B cell (primary cell): ENCODE results near the gene NBEAL2. TPM values are rescaled to one million over a fixed set of nuclear protein-coding genes. Genes with fewer than 3 reads are reported as not detected.

Experiments used
- ATAC-seq: fragments of 200-7000 bp; cut with Tn5 transposase; one replicate; pipeline ENCODE4 v1.10.0; 2021; ENCODE audit warnings: low read depth, mild to moderate bottlenecking, moderate number of reproducible peaks, moderate library complexity
- CTCF ChIA-PET: fragments of 350-600 bp; sonication (Branson Sonifier 250); formaldehyde crosslinking; loops from one replicate; lab custom pipeline; 2021; ENCODE audit warnings: antibody characterized with exemption, inconsistent platforms; lab: Charles Lee
- POLR2A ChIA-PET: fragments of 350-600 bp; sonication (Branson Sonifier 250); formaldehyde crosslinking; loops from one replicate; lab custom pipeline; 2021; ENCODE audit warnings: antibody characterized with exemption; lab: Charles Lee
- DNase-seq: peaks from one replicate; pipeline ENCODE4 v3.0.0; 2013
- H2AFZ ChIP-seq: 2 replicates; pipeline ENCODE4 v1.6.1; 2012; ENCODE audit warnings: mild to moderate bottlenecking, low read depth, low read length; ENCODE audit not compliant: insufficient read depth, poor library complexity, severe bottlenecking
- H3K27ac ChIP-seq, 2 donors: 1 replicate in 1 of 2; 2 replicates in 1 of 2; pipeline ENCODE4 v1.5.1; 2012 to 2013; ENCODE audit warnings: low read length in 2 of 2, mild to moderate bottlenecking in 2 of 2, moderate library complexity in 1 of 2
- H3K27me3 ChIP-seq, 4 experiments: fragments of 200-600 bp in 1 of 4; sonication (generic) in 1 of 4; replicated peaks in 1 of 4; 1 replicate in 2 of 4; 2 replicates in 2 of 4; pipeline versions ENCODE4 v1.6.1 to v1.7.0; 2013 to 2016; ENCODE audit warnings: low read length in 3 of 4, mild to moderate bottlenecking in 2 of 4, mixed read lengths in 1 of 4, moderate library complexity in 1 of 4; ENCODE audit not compliant: insufficient read depth in 4 of 4, control insufficient read depth in 3 of 4; ENCODE audit errors: control extremely low read depth in 1 of 4
- H3K36me3 ChIP-seq, 2 experiments: replicated peaks in 1 of 2; 1 replicate in 1 of 2; 2 replicates in 1 of 2; pipeline versions ENCODE4 v1.6.1 to v1.7.1; 2013; ENCODE audit warnings: low read length in 1 of 2; ENCODE audit not compliant: insufficient read depth in 2 of 2, control insufficient read depth in 1 of 2; ENCODE audit errors: control extremely low read depth in 1 of 2, extremely low read depth in 1 of 2
- H3K4me1 ChIP-seq, 2 donors: fragments of 200-600 bp in 1 of 2; sonication (generic) in 1 of 2; 1 replicate in 1 of 2; 2 replicates in 1 of 2; pipeline versions ENCODE4 v1.5.1 to v1.6.1; 2013 to 2017; ENCODE audit warnings: low read length in 2 of 2; ENCODE audit not compliant: control insufficient read depth in 2 of 2, insufficient read depth in 2 of 2
- H3K4me2 ChIP-seq: replicated peaks from 2 replicates; pipeline ENCODE3; 2012; ENCODE audit warnings: mild to moderate bottlenecking, low read depth, low read length; ENCODE audit not compliant: poor library complexity, severe bottlenecking
- H3K4me3 ChIP-seq, 5 experiments: fragments of 200-600 bp in 1 of 5; sonication (generic) in 1 of 5; 1 replicate in 3 of 5; 2 replicates in 2 of 5; pipeline versions ENCODE4 v1.5.1 to v1.7.0; 2011 to 2016; ENCODE audit warnings: low read length in 4 of 5, mild to moderate bottlenecking in 4 of 5, low read depth in 2 of 5, control low read depth in 1 of 5, moderate library complexity in 1 of 5; ENCODE audit not compliant: insufficient read depth in 1 of 5; ENCODE audit errors: control extremely low read depth in 1 of 5, extremely low read depth in 1 of 5
- H3K79me2 ChIP-seq: fragments of 200-600 bp; sonication (generic); one replicate; pipeline ENCODE4 v1.6.0; 2016; ENCODE audit warnings: low read length; ENCODE audit not compliant: control insufficient read depth, insufficient read depth
- H3K9ac ChIP-seq: fragments of 200-600 bp; sonication (generic); 2 replicates; pipeline ENCODE4 v1.6.1; 2017; ENCODE audit warnings: mild to moderate bottlenecking, low read length, moderate library complexity
- H3K9me3 ChIP-seq, 3 donors: one replicate each; pipeline versions ENCODE4 v1.6.1 to v1.7.1; 2013; ENCODE audit warnings: low read length in 2 of 3; ENCODE audit not compliant: control insufficient read depth in 2 of 3, insufficient read depth in 1 of 3; ENCODE audit errors: control extremely low read depth in 1 of 3
- H4K20me1 ChIP-seq: 2 replicates; pipeline ENCODE4 v1.6.0; 2012; ENCODE audit warnings: mild to moderate bottlenecking, low read length; ENCODE audit not compliant: insufficient read depth, control insufficient read depth, poor library complexity, severe bottlenecking
- H3K27ac Mint-ChIP-seq: one replicate; pipeline ENCODE4 v1.8.0; 2021; ENCODE audit warnings: mixed read lengths
- H3K27me3 Mint-ChIP-seq: one replicate; pipeline ENCODE4 v1.8.0; 2021; ENCODE audit warnings: mixed read lengths
- H3K4me1 Mint-ChIP-seq: one replicate; pipeline ENCODE4 v1.8.0; 2021; ENCODE audit warnings: mixed read lengths
- H3K4me3 Mint-ChIP-seq: one replicate; pipeline ENCODE4 v1.8.0; 2021; ENCODE audit warnings: mixed read lengths
- H3K9me3 Mint-ChIP-seq: one replicate; pipeline ENCODE4 v1.8.0; 2022; ENCODE audit warnings: mixed read lengths; ENCODE audit not compliant: insufficient read depth
- EZH2 ChIP-seq: IDR thresholded peaks from 2 replicates; pipeline ENCODE4 v1.6.1; 2012; ENCODE audit warnings: borderline replicate concordance, low read depth, mild to moderate bottlenecking, moderate library complexity, low read length; ENCODE audit not compliant: insufficient read depth, poor library complexity, severe bottlenecking
- WGBS: methylation state at CpG from one replicate; pipeline ENCODE4 v1.1.5; 2013; ENCODE audit warnings: missing lambda C conversion rate; ENCODE audit not compliant: insufficient coverage; 5-methylcytosine and 5-hydroxymethylcytosine counted together
- intact Hi-C: fragments of 100-400 bp; cut with micrococcal nuclease; formaldehyde crosslinking; loops from one replicate; pipeline ENCODE4 v1.10.0; 2022
- polyA plus RNA-seq: library from polyadenylated mRNA; depleted of rRNA; stranded (reverse); fragments of >200 nt; gene quantifications from 2 replicates; pipeline ENCODE4 v1.2.3, GENCODE V29; 2012
- total RNA-seq, 2 donors: library from RNA; stranded (reverse); fragments of 120-200 nt in 1 of 2; gene quantifications; 1 replicate in 1 of 2; 2 replicates in 1 of 2; pipeline versions ENCODE4 v1.2.3 to v1.2.4, GENCODE V29; 2013 to 2022
- TF ChIP-seq, protein P1 (sequence below): fragments of 200-600 bp; IDR thresholded peaks from one replicate; pipeline ENCODE4 v1.8.0; 2022; ENCODE audit warnings: antibody characterized with exemption, mild to moderate bottlenecking

The NBEAL2 gene
- total and polyA plus RNA-seq, 2 donors (not counting 1 experiment from before 2014, with no cell fraction given) = 63.8 to 155 TPM

DNA sequence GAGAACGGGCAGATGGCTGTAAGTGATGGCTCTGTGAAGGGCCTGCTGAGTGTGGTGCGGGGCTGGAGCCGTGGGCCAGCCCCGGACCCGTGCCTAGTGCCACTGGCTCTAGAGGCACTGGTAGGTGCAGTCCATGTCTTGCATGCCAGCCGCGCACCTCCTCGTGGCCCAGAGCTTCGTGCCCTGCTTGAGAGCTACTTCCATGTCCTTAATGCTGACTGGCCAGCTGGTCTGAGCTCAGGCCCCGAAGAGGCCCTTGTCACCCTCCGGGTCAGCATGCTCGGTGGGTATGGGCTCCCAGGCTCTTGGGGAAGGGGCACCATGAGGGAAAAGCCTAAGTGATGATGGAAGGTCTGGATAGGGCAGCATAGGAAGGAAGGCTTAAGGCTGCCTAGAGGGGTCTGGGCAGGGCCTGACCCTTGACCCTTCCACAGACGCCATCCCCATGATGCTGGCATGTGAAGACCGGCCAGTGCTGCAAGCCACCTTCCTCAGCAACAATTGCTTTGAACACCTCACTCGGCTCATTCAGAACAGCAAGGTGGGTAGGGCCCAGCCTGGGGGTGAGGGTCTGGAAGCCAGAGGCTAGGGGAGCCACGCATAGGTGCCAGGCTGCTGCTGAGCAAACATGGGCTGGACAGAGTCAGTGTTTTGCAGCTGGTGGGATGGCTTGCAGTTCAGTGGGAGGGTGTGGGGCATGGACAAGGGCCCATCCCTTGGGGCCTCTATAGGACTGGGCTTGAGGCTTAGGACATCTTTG lies 12.1 kb downstream of the NBEAL2 start:
- intact Hi-C loops = loop anchor here (2.0 kb wide), 1 partner anchor 15 kb away; the partner anchor contains the start of gene CCDC12
- Histone ChIP-seq H3K9me3 (no peaks in the 10 kb centered on the region), H3K4me2 (no peak overlapping the region), H3K36me3 (peaks cover 0 to 18% of the 10 kb centered on the region in 2 experiments), H3K27ac (peak overlapping the region in 1 of 2 donors; percentile 84), H2AFZ (no peak overlapping the region), H3K4me1 (peaks cover 37 to 41% of the 10 kb centered on the region in 2 donors), H3K4me3 (no peak overlapping the region), H3K27me3 (no peaks in the 10 kb centered on the region), H4K20me1 (peaks cover 19% of the 10 kb centered on the region), H3K79me2 (no peaks in the 10 kb centered on the region), H3K9ac (no peak overlapping the region)
- Mint-ChIP-seq H3K27me3 (no peaks in the 10 kb centered on the region), H3K4me3 (no peak overlapping the region), H3K4me1 (peaks cover 47% of the 10 kb centered on the region), H3K27ac (peak overlapping the region; percentile 89), H3K9me3 (no peaks in the 10 kb centered on the region)
- TF ChIP-seq, protein P1, sequence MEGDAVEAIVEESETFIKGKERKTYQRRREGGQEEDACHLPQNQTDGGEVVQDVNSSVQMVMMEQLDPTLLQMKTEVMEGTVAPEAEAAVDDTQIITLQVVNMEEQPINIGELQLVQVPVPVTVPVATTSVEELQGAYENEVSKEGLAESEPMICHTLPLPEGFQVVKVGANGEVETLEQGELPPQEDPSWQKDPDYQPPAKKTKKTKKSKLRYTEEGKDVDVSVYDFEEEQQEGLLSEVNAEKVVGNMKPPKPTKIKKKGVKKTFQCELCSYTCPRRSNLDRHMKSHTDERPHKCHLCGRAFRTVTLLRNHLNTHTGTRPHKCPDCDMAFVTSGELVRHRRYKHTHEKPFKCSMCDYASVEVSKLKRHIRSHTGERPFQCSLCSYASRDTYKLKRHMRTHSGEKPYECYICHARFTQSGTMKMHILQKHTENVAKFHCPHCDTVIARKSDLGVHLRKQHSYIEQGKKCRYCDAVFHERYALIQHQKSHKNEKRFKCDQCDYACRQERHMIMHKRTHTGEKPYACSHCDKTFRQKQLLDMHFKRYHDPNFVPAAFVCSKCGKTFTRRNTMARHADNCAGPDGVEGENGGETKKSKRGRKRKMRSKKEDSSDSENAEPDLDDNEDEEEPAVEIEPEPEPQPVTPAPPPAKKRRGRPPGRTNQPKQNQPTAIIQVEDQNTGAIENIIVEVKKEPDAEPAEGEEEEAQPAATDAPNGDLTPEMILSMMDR = no peak
- TF ChIP-seq EZH2 = no peak
- POLR2A ChIA-PET = no interaction called here
- DNase-seq = no peak
- whole genome bisulfite sequencing = 98% methylated on average over 16 of the region's 16 CpGs
- CTCF ChIA-PET = interaction anchor here (1.8 to 12.1 kb wide), 2 partner anchors 10 to 63 kb away, joined by 10 to 146 read pairs; no protein-coding TSS in a partner anchor
- ATAC-seq = no peak

DNA sequence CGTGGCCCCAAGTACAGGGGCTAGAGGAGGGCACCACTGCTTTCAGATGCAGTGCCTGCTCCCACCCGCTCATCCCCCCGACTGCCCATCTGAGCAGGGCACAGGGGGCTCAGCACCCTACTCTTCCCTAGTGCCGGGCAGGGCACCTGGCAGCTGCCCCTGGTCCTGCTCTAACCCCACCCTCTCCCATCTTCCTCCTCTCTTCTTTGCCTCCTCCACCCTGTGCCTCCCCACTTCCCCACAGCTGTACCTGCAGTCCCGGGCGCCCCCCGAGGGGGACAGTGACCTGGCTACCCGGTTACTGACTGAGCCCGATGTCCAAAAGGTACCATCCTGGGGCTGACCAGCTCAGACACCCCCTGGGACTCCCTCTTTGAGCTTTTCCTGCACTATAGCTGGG lies 12.8 kb downstream of the NBEAL2 start:
- TF ChIP-seq, protein P1 = no peak
- no peak for TF ChIP-seq EZH2

More for the DNA sequence above, 12.8 kb downstream of the NBEAL2 start:
- H3K9me3 ChIP-seq = no peaks in the 10 kb centered on the region
- H3K4me1 ChIP-seq = peaks cover 30 to 39% of the 10 kb centered on the region in 2 donors
- intact Hi-C loops = no loop called here
- H3K27me3 Mint-ChIP-seq = no peaks in the 10 kb centered on the region
- H3K4me1 Mint-ChIP-seq = peaks cover 46% of the 10 kb centered on the region
- ATAC-seq (no peak), DNase-seq (no peak)
- no peak overlapping the region for H3K4me3 Mint-ChIP-seq
- H3K27ac Mint-ChIP-seq = no peak overlapping the region
- H3K79me2 ChIP-seq = peaks cover 3% of the 10 kb centered on the region
- H4K20me1 ChIP-seq = peaks cover 13% of the 10 kb centered on the region
- H3K4me3 ChIP-seq = no peak overlapping the region
- H3K4me2 ChIP-seq = no peak overlapping the region
- no peaks in the 10 kb centered on the region for H3K9me3 Mint-ChIP-seq
- ChIA-PET CTCF (interaction anchor here (1.1 to 12.1 kb wide), 3 partner anchors 11 to 83 kb away, joined by 3 to 146 read pairs (median 10); no protein-coding TSS in a partner anchor), POLR2A (no interaction called here)
- 96% methylated on average over 9 of the region's 9 CpGs for WGBS
- H3K9ac ChIP-seq = no peak overlapping the region
- no peaks in the 10 kb centered on the region for H3K27me3 ChIP-seq
- peaks cover 0 to 18% of the 10 kb centered on the region in 2 experiments for H3K36me3 ChIP-seq
- no peak overlapping the region for H3K27ac ChIP-seq
- no peak overlapping the region for H2AFZ ChIP-seq
